HepG2 (cell line): Measurements from ENCODE around the gene PGPEP1. TPM values are rescaled to one million over a fixed set of nuclear protein-coding genes. Genes with fewer than 3 reads are reported as not detected.

Source experiments
- FUBP1 ChIP-seq: sonication (generic); formaldehyde crosslinking; IDR thresholded peaks from 2 replicates; pipeline ENCODE4 v1.5.1; 2020; ENCODE audit warnings: missing genetic modification reagents, mild to moderate bottlenecking, borderline replicate concordance
- GABPA ChIP-seq, 2 experiments: IDR thresholded peaks; 2 replicates each; pipeline ENCODE4 v1.6.1; 2011 to 2016; ENCODE audit warnings: low read depth in 2 of 2, low read length in 1 of 2, missing biosample characterization in 1 of 2, missing genetic modification characterization in 1 of 2
- GPBP1L1 ChIP-seq: sonication (generic); formaldehyde crosslinking; IDR thresholded peaks from 2 replicates; pipeline ENCODE4 v1.5.0; 2020; ENCODE audit warnings: mild to moderate bottlenecking, missing genetic modification reagents
- IRF2 ChIP-seq: IDR thresholded peaks from 2 replicates; pipeline ENCODE4 v1.6.1; 2018; ENCODE audit warnings: missing genetic modification reagents, missing compliant biosample characterization
- MBNL3 ChIP-seq: fragments of 250-450 bp; sonication (Bioruptor Pico); conservative IDR thresholded peaks from 2 replicates; pipeline ENCODE4 v1.8.0; 2022; ENCODE audit warnings: mild to moderate bottlenecking, inconsistent platforms
- MTF1 ChIP-seq: sonication (generic); formaldehyde crosslinking; IDR thresholded peaks from 2 replicates; pipeline ENCODE4 v1.5.0; 2020; ENCODE audit warnings: missing genetic modification reagents
- NCOA1 ChIP-seq: sonication (generic); formaldehyde crosslinking; IDR thresholded peaks from 2 replicates; pipeline ENCODE4 v1.9.0; 2021; ENCODE audit warnings: missing genetic modification reagents
- POGK ChIP-seq: sonication (generic); formaldehyde crosslinking; conservative IDR thresholded peaks from 2 replicates; pipeline ENCODE4 v1.8.0; 2022; ENCODE audit warnings: mild to moderate bottlenecking, moderate library complexity, missing genetic modification reagents
- RCOR2 ChIP-seq: IDR thresholded peaks from 2 replicates; pipeline ENCODE4 v1.6.1; 2016; ENCODE audit warnings: missing biosample characterization, missing genetic modification reagents
- TFDP1 ChIP-seq: IDR thresholded peaks from 2 replicates; pipeline ENCODE4 v1.6.1; 2016; ENCODE audit warnings: missing compliant biosample characterization, missing genetic modification reagents, borderline replicate concordance
- ZBTB33 ChIP-seq: sonication (generic); formaldehyde crosslinking; IDR thresholded peaks from 2 replicates; pipeline ENCODE4 v1.4.0; 2020; ENCODE audit warnings: missing genetic modification reagents
- ZFP36L2 ChIP-seq: sonication (generic); formaldehyde crosslinking; IDR thresholded peaks from 2 replicates; pipeline ENCODE4 v1.4.0; 2020; ENCODE audit warnings: missing genetic modification reagents
- ZKSCAN8 ChIP-seq: IDR thresholded peaks from 2 replicates; pipeline ENCODE4 v1.6.1; 2016; ENCODE audit warnings: borderline replicate concordance, missing genetic modification reagents, missing compliant biosample characterization
- ZNF33B ChIP-seq: sonication (generic); formaldehyde crosslinking; IDR thresholded peaks from 2 replicates; pipeline ENCODE4 v1.5.1; 2020; ENCODE audit warnings: mild to moderate bottlenecking, missing genetic modification reagents
- ZNF7 ChIP-seq: IDR thresholded peaks from 2 replicates; pipeline ENCODE4 v1.6.1; 2016; ENCODE audit warnings: missing biosample characterization, missing genetic modification reagents
- ZNF710 ChIP-seq: sonication (generic); formaldehyde crosslinking; IDR thresholded peaks from 2 replicates; pipeline ENCODE4 v1.5.0; 2020; ENCODE audit warnings: mild to moderate bottlenecking, missing genetic modification reagents, borderline replicate concordance
- ZSCAN12 ChIP-seq: sonication (generic); formaldehyde crosslinking; IDR thresholded peaks from 2 replicates; pipeline ENCODE4 v1.9.0; 2021; ENCODE audit warnings: mild to moderate bottlenecking, missing genetic modification reagents
- ZSCAN30 ChIP-seq: sonication (generic); formaldehyde crosslinking; IDR thresholded peaks from 2 replicates; pipeline ENCODE4 v1.5.0; 2020; ENCODE audit warnings: mild to moderate bottlenecking, missing genetic modification reagents
- polyA plus RNA-seq, 8 experiments: library from polyadenylated mRNA; depleted of rRNA in 3 of 8; stranded (reverse) in 7 of 8; unstranded in 1 of 8; fragments of >200 nt; fragmentation: Illumina TruSeq in 4 of 8; extraction: Trizol in 4 of 8; gene quantifications; 2 replicates each; pipeline versions ENCODE4 v1.2.1 to v1.2.3, GENCODE V29; 2011 to 2016; ENCODE audit warnings: low read depth in 4 of 8, missing spikeins in 1 of 8, mixed read lengths in 1 of 8; ENCODE audit not compliant: insufficient read depth in 1 of 8
- total RNA-seq, 5 experiments: library from RNA; depleted of rRNA; stranded (reverse); fragments of >200 nt; fragmentation: Illumina TruSeq; extraction: Trizol; gene quantifications; 2 replicates each; pipeline ENCODE4 v1.2.3, GENCODE V29; 2016; ENCODE audit warnings: low read depth in 1 of 5

PGPEP1 gene
- total and polyA plus RNA-seq, 2 of the 13 experiments (the other 11 are each of a cell fraction or from before 2014, with no cell fraction given): 53.1 to 56.6 TPM

GRCh38 chr19:18349524-18350128, 9.2 kb downstream of the PGPEP1 start (continued):
- TF ChIP-seq ZBTB33 (CRISPR knock-in tag): peak; percentile 69
- TF ChIP-seq ZNF7 (CRISPR knock-in tag): no peak
- TF ChIP-seq ZSCAN30 (CRISPR knock-in tag): no peak
- no peak for TF ChIP-seq MTF1 (CRISPR knock-in tag)
- no peak for TF ChIP-seq GPBP1L1 (CRISPR knock-in tag)
- TF ChIP-seq ZNF33B (CRISPR knock-in tag): no peak
- TF ChIP-seq TFDP1 (CRISPR knock-in tag): no peak
- no peak for TF ChIP-seq RCOR2
- TF ChIP-seq ZKSCAN8 (CRISPR knock-in tag): no peak
- no peak for TF ChIP-seq IRF2 (CRISPR knock-in tag)
- TF ChIP-seq FUBP1: no peak
- TF ChIP-seq ZSCAN12 (CRISPR knock-in tag): no peak
- no peak for TF ChIP-seq NCOA1 (CRISPR knock-in tag)
- TF ChIP-seq MBNL3 (CRISPR knock-in tag): no peak
- no peak for TF ChIP-seq ZFP36L2 (CRISPR knock-in tag)
- TF ChIP-seq POGK (CRISPR knock-in tag): no peak
- no peak for TF ChIP-seq GABPA (IDR thresholded peaks at IDR 0.05; ENCODE audit: low read depth, low read length)
- TF ChIP-seq GABPA (CRISPR knock-in tag; IDR thresholded peaks at IDR 0.05; ENCODE audit: low read depth): no peak
- no peak for TF ChIP-seq ZNF710 (CRISPR knock-in tag)
